Endothelial cell of umbilical vein (primary cell): Measurements from ENCODE around the gene SLCO4C1. TPM values are rescaled to one million over a fixed set of nuclear protein-coding genes. Genes with fewer than 3 reads are reported as not detected.

Experiments
- BruUV-seq: library from RNA; stranded (reverse); fragments of 400-500 nt; replicated peaks from 2 replicates; lab custom pipeline; 2021; lab: Mats Ljungman, UMichigan
- CTCF ChIA-PET: fragments of 300-600, 350-600 bp; sonication (Branson Sonifier 250); formaldehyde crosslinking; loops from one replicate; lab custom pipeline; 2021; ENCODE audit warnings: antibody characterized with exemption, inconsistent platforms; lab: Charles Lee
- POLR2A ChIA-PET: fragments of 300-600, 350-600 bp; sonication (Branson Sonifier 250); formaldehyde crosslinking; loops from one replicate; lab custom pipeline; 2021; ENCODE audit warnings: antibody characterized with exemption, inconsistent platforms; lab: Charles Lee
- DNase-seq: peaks from one replicate; pipeline ENCODE4 v3.0.0-alpha.2; 2011; ENCODE audit warnings: low read depth, low spot score
- FAIRE-seq: peaks from 2 replicates; lab custom pipeline; 2011; peaks lifted over from hg19 to GRCh38; lab: Jason Lieb, UNC
- H2AFZ ChIP-seq: 2 replicates; pipeline ENCODE4 v1.6.0; 2012; ENCODE audit warnings: low read depth, low read length, control low read depth, inconsistent platforms
- H3K27ac ChIP-seq: 2 replicates; pipeline ENCODE4 v1.5.1; 2011; ENCODE audit warnings: low read depth, mild to moderate bottlenecking, control low read depth, low read length, moderate library complexity; ENCODE audit not compliant: insufficient read depth
- H3K27me3 ChIP-seq, 2 experiments: 2 replicates each; pipeline versions ENCODE4 v1.6.0 to v1.6.1; 2011; ENCODE audit warnings: low read length in 2 of 2, mixed read lengths in 1 of 2; ENCODE audit not compliant: control insufficient read depth in 2 of 2, insufficient read depth in 2 of 2
- H3K36me3 ChIP-seq, 2 experiments: 2 replicates in 1 of 2; 3 replicates in 1 of 2; pipeline ENCODE4 v1.5.1; 2011; ENCODE audit warnings: low read length in 2 of 2, mild to moderate bottlenecking in 1 of 2, moderate library complexity in 1 of 2; ENCODE audit not compliant: control insufficient read depth in 2 of 2, insufficient read depth in 2 of 2; ENCODE audit errors: extremely low read depth in 1 of 2
- H3K4me1 ChIP-seq: 3 replicates; pipeline ENCODE4 v1.5.1; 2011; ENCODE audit warnings: mild to moderate bottlenecking, low read length; ENCODE audit not compliant: control insufficient read depth, insufficient read depth; ENCODE audit errors: extremely low read depth
- H3K4me2 ChIP-seq: 2 replicates; pipeline ENCODE4 v1.6.1; 2011; ENCODE audit warnings: low read length, control low read depth, mixed read lengths; ENCODE audit not compliant: insufficient read depth
- H3K4me3 ChIP-seq, 3 experiments: fragments of 200-600 bp in 1 of 3; sonication (generic), shearing (Covaris generic) in 1 of 3; replicated peaks in 1 of 3; 2 replicates each; pipeline ENCODE4 v1.5.1; 2011 to 2016; ENCODE audit warnings: control low read depth in 3 of 3, low read length in 3 of 3, mild to moderate bottlenecking in 2 of 3, inconsistent platforms in 1 of 3, low read depth in 1 of 3, moderate library complexity in 1 of 3; ENCODE audit not compliant: insufficient read depth in 1 of 3
- H3K79me2 ChIP-seq: 2 replicates; pipeline ENCODE4 v1.6.0; 2012; ENCODE audit warnings: low read length, inconsistent platforms; ENCODE audit not compliant: control insufficient read depth, insufficient read depth
- H3K9ac ChIP-seq: replicated peaks from 2 replicates; pipeline ENCODE3; 2011; ENCODE audit warnings: low read length, control low read depth; ENCODE audit not compliant: insufficient read depth; ENCODE audit errors: extremely low read depth
- H3K9me1 ChIP-seq: replicated peaks from 3 replicates; pipeline ENCODE4 v1.6.0; 2011; ENCODE audit warnings: mild to moderate bottlenecking, low read length; ENCODE audit not compliant: control insufficient read depth, insufficient read depth; ENCODE audit errors: extremely low read depth
- H3K9me3 ChIP-seq: replicated peaks from 2 replicates; pipeline ENCODE4 v1.5.1; 2012; ENCODE audit warnings: low read length, inconsistent platforms; ENCODE audit not compliant: control insufficient read depth, insufficient read depth
- H4K20me1 ChIP-seq: replicated peaks from 2 replicates; pipeline ENCODE3; 2011; ENCODE audit warnings: mild to moderate bottlenecking, low read length; ENCODE audit not compliant: control insufficient read depth, insufficient read depth; ENCODE audit errors: extremely low read depth
- EZH2 ChIP-seq: IDR thresholded peaks from 2 replicates; pipeline ENCODE4 v1.6.1; 2012; ENCODE audit warnings: borderline replicate concordance, low read depth, mild to moderate bottlenecking, moderate library complexity, low read length, inconsistent platforms; ENCODE audit not compliant: severe bottlenecking
- FOS ChIP-seq: IDR thresholded peaks from 2 replicates; pipeline ENCODE4 v1.6.1; 2011; ENCODE audit warnings: mild to moderate bottlenecking, low read length, moderate library complexity, borderline replicate concordance; ENCODE audit not compliant: insufficient read depth
- GATA2 ChIP-seq: IDR thresholded peaks from 2 replicates; pipeline ENCODE4 v1.7.0; 2011; ENCODE audit warnings: low read depth, mild to moderate bottlenecking, moderate library complexity, mixed read lengths, low read length; ENCODE audit not compliant: insufficient read length, insufficient read depth
- JUN ChIP-seq: IDR thresholded peaks from 2 replicates; pipeline ENCODE4 v1.6.1; 2011; ENCODE audit warnings: borderline replicate concordance, low read depth; ENCODE audit not compliant: insufficient read length, insufficient read depth
- MYC ChIP-seq: IDR thresholded peaks from one replicate; pipeline ENCODE4 v1.6.1; 2011; ENCODE audit warnings: mild to moderate bottlenecking, low read depth, low read length
- POLR2A ChIP-seq: IDR thresholded peaks from 2 replicates; pipeline ENCODE4 v1.6.1; 2012; ENCODE audit warnings: low read depth, mild to moderate bottlenecking, control low read depth, low read length
- POLR2AphosphoS5 ChIP-seq: IDR thresholded peaks from 2 replicates; pipeline ENCODE4 v1.6.1; 2012; ENCODE audit warnings: low read depth, mild to moderate bottlenecking, control low read depth, low read length, moderate library complexity; ENCODE audit not compliant: insufficient read depth
- dilution Hi-C: fragments of 300-500 bp; cut with MboI; formaldehyde crosslinking; loops from one replicate; pipeline ENCODE4 v1.15.0; 2019; ENCODE audit warnings: low sequenced_read_pairs; ENCODE audit not compliant: extremely low pct_ligation_motif_present
- intact Hi-C: fragments of 100-400 bp; cut with micrococcal nuclease; formaldehyde crosslinking; loops from one replicate; pipeline ENCODE4 v1.10.0; 2022
- polyA plus RNA-seq, 4 experiments: library from polyadenylated mRNA; depleted of rRNA in 3 of 4; stranded (reverse) in 3 of 4; unstranded in 1 of 4; fragments of >200 nt; gene quantifications; 2 replicates each; pipeline versions ENCODE4 v1.2.1 to v1.2.3, GENCODE V29; 2011 to 2012; ENCODE audit warnings: missing spikeins in 1 of 4
- total RNA-seq: library from RNA; stranded (reverse); gene quantifications from 2 replicates; pipeline ENCODE4 v1.2.3, GENCODE V29; 2021
- TF ChIP-seq, protein P1 (sequence below): IDR thresholded peaks from 2 replicates; pipeline ENCODE4 v1.6.1; 2011; ENCODE audit not compliant: insufficient read depth, insufficient read length
- TF ChIP-seq, protein P2 (sequence below), 2 donors: IDR thresholded peaks; 1 replicate in 1 of 2; 2 replicates in 1 of 2; pipeline ENCODE4 v1.5.1; 2011; ENCODE audit warnings: low read length in 2 of 2, mild to moderate bottlenecking in 2 of 2, moderate library complexity in 2 of 2, control low read depth in 1 of 2, inconsistent platforms in 1 of 2, low read depth in 1 of 2; ENCODE audit not compliant: insufficient read depth in 1 of 2; ENCODE audit errors: extremely low read depth in 1 of 2

SLCO4C1 gene
- total and polyA plus RNA-seq, 2 donors (not counting 3 experiments of a cell fraction or from before 2014, with no cell fraction given), result 0.03 TPM; not detected in 1

DNA sequence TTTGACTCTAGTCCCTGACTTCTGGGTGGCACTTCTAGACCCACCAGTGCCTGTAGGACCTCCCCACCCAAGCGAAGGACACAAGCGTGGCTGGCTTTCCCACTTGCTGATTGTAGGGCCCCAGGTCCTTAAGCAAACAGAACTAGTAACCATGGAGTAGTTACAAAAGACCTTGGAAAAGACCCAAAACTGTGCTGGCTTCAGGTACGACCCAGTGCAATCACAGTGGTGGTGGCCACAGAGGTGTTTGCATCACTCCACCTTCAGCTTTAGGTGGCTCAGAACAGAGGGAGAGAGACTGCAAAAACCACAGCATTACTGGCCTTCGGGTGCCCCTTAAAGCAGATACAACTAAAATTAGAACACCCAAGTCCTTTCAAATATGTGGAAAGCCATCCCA, 52.9 kb downstream of the SLCO4C1 start:
- H3K4me3 ChIP-seq, result no peak overlapping the region
- dilution Hi-C loops, result no loop called here
- DNase-seq, result no peak
- H3K27ac ChIP-seq, result no peak overlapping the region
- no peaks in the 10 kb centered on the region for H3K79me2 ChIP-seq
- H2AFZ ChIP-seq, result no peak overlapping the region
- intact Hi-C loops, result no loop called here
- CTCF ChIA-PET, result no interaction called here
- TF ChIP-seq, protein P1, sequence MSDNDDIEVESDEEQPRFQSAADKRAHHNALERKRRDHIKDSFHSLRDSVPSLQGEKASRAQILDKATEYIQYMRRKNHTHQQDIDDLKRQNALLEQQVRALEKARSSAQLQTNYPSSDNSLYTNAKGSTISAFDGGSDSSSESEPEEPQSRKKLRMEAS, result no peak
- no peak for TF ChIP-seq GATA2
- no peak for TF ChIP-seq MYC
- no peak for TF ChIP-seq JUN
- TF ChIP-seq, protein P2, sequence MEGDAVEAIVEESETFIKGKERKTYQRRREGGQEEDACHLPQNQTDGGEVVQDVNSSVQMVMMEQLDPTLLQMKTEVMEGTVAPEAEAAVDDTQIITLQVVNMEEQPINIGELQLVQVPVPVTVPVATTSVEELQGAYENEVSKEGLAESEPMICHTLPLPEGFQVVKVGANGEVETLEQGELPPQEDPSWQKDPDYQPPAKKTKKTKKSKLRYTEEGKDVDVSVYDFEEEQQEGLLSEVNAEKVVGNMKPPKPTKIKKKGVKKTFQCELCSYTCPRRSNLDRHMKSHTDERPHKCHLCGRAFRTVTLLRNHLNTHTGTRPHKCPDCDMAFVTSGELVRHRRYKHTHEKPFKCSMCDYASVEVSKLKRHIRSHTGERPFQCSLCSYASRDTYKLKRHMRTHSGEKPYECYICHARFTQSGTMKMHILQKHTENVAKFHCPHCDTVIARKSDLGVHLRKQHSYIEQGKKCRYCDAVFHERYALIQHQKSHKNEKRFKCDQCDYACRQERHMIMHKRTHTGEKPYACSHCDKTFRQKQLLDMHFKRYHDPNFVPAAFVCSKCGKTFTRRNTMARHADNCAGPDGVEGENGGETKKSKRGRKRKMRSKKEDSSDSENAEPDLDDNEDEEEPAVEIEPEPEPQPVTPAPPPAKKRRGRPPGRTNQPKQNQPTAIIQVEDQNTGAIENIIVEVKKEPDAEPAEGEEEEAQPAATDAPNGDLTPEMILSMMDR (IDR thresholded peaks at IDR 0.05; ENCODE audit: extremely low read depth in 1 of 2, insufficient read depth in 1 of 2, low read depth in 1 of 2, low read length in 2 of 2), result no peak
- no peak for TF ChIP-seq FOS
- TF ChIP-seq POLR2A, result no peak
- TF ChIP-seq POLR2AphosphoS5, result no peak
- TF ChIP-seq EZH2, result no peak
- H3K36me3 ChIP-seq, result no peaks in the 10 kb centered on the region
- no TSS peak for BruUV-seq
- no peaks in the 10 kb centered on the region for H3K9me1 ChIP-seq
- H4K20me1 ChIP-seq, result no peaks in the 10 kb centered on the region
- H3K4me2 ChIP-seq, result no peak overlapping the region
- no peaks in the 10 kb centered on the region for H3K27me3 ChIP-seq
- POLR2A ChIA-PET, result no interaction called here
- no peaks in the 10 kb centered on the region for H3K4me1 ChIP-seq
- H3K9ac ChIP-seq, result no peak overlapping the region
- FAIRE-seq, result no peak
- no peaks in the 10 kb centered on the region for H3K9me3 ChIP-seq
